Measurements from ENCODE around the gene ABR. TPM values are rescaled to one million over a fixed set of nuclear protein-coding genes. Genes with fewer than 3 reads are reported as not detected.
"Not testable (repeated sequence)": the region's sequence is repeated elsewhere in the genome, so short reads cannot be mapped to it uniquely, and the experiment has no call there.

Gene ABR
- polyA plus RNA-seq, 6 donors from 2014 or later, result 4.3 to 47.2 (median 28.1) TPM

DNA sequence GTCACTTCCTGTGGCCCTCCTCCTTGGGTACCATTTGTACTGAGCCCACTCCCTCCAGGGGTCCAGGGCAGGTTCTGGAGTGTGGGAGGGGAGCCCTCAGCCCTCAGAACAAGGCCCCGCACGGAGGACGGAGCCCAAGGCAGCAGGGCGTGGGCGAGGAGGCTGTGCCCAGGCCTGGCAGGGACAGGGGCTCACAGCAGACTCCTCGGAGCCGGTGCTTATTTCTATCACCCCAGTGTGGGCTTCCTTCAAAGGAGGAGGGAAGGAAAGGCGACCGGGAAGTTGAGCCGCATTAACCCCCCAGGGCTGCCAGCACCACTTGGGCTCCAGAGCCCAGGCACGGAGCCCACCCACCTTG lies 54.0 kb downstream of the ABR start:
- Mint-ChIP-seq H3K36me3 (peaks cover 5 to 7% of the 10 kb centered on the region in 2 donors), H3K27me3 (no peaks in the 10 kb centered on the region), H3K4me1 (peaks cover 14 to 31% (median 26%) of the 10 kb centered on the region in 3 donors), H3K9me3 (peaks cover 0 to 7% (median 0%) of the 10 kb centered on the region in 7 donors), H3K4me3 (no peak overlapping the region), H3K27ac (no peak overlapping the region)
- ATAC-seq (ENCODE audit: low read depth in 2 of 2) (no peak), DNase-seq (no peak)

GRCh38 chr17:1124896-1125787 lies 54.6 kb downstream of the ABR start:
- peaks cover 5 to 7% of the 10 kb centered on the region in 2 donors for H3K36me3 Mint-ChIP-seq
- H3K4me3 Mint-ChIP-seq, result no peak overlapping the region
- ATAC-seq (ENCODE audit: low read depth in 2 of 2) (no peak), DNase-seq (no peak)
- no peak overlapping the region for H3K27ac Mint-ChIP-seq
- peaks cover 14 to 26% (median 22%) of the 10 kb centered on the region in 3 donors for H3K4me1 Mint-ChIP-seq
- peaks cover 0 to 7% (median 0%) of the 10 kb centered on the region in 7 donors for H3K9me3 Mint-ChIP-seq
- no peaks in the 10 kb centered on the region for H3K27me3 Mint-ChIP-seq

- Mint-ChIP-seq H3K9me3 (peaks cover 0 to 6% (median 0%) of the 10 kb centered on the region in 7 donors), H3K27me3 (no peaks in the 10 kb centered on the region), H3K4me3 (peak overlapping the region in 1 of 8 donors; percentile 30), H3K4me1 (peaks cover 14 to 26% (median 21%) of the 10 kb centered on the region in 3 donors), H3K36me3 (peaks cover 5% of the 10 kb centered on the region in 2 donors), H3K27ac (peak overlapping the region in 1 of 6 donors; percentile 67)
- no peak for ATAC-seq (ENCODE audit: low read depth in 2 of 2)
- no peak for DNase-seq
These were observed 55.7 kb downstream of the ABR start for GRCh38 chr17:1123921-1124715.

DNA sequence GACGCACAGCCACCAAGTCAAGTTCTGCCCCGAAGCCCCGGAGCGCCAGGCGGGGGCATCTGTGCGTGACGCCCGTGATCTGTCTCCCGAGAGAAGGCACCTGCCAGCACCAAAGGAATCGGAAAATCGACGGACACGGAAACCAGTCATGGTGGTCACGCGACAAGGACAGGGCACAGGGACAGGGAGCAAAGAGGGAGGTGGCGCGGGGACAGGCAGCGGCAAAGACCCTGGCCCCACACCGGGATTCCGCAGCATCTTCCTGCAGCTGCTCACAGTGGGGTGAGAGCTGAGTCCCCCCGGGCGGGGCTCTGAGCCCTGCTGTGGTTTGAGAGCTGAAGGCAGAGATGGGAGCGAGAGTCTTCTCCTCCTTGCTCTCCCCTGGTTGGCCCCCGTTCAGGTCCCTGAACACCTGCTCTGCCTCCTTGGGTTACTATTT lies 56.4 kb downstream of the ABR start:
- ATAC-seq (ENCODE audit: low read depth in 2 of 2), result no peak
- Mint-ChIP-seq H3K4me3 (peak overlapping the region in 2 of 8 donors; percentile 54 to 55), H3K36me3 (peaks cover 0 to 3% of the 10 kb centered on the region in 2 donors), H3K4me1 (peaks cover 14 to 26% (median 21%) of the 10 kb centered on the region in 3 donors), H3K27ac (peak overlapping the region in 1 of 6 donors; percentile 38), H3K27me3 (no peaks in the 10 kb centered on the region), H3K9me3 (peaks cover 0 to 2% (median 0%) of the 10 kb centered on the region in 7 donors)
- no peak for DNase-seq

DNA sequence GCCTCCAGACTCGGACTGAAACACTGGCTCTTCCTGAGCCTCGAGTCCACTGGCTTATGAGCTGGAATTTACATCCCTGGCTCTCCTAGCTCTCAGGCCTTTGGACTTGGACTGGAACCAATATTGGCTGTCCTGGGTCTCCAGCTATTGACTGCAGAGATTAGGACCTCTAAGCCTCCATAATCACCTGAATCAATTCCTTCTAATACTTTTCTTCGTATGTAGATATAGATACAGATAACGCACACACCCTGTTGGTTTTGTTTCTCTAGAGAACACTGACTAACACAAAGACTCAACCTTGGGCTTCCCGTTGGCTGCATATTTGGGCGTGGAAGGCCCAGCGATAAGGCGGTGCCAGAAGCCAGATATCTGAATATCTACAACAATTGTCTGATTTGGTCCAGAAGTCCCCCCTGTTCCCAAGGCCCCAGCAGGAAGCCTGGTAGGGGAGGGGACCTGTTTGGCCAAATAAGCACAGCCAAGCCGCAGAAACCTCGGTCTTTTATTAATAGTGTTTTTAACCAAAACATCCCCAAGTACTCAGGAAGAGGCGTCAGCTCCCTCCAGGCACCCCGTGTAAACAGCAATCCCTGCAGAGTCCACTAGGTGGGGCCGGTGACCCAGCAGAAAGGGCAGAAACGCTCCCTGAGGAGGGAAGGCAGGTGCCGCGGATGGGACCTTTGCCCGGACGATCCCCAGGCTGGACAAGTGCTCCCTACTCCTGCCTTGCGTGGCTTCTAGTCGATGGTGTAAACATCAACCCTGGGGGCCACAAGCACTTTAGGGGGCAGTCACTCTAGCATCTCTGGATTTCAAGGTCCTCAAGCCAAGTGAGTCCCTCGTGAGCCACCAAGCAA lies 57.0 kb downstream of the ABR start:
- DNase-seq (peak; percentile 68), ATAC-seq (ENCODE audit: low read depth in 2 of 2) (peak; percentile 77 to 88)
- peak overlapping the region in 2 of 6 donors; percentile 9 to 24 for H3K27ac Mint-ChIP-seq
- H3K9me3 Mint-ChIP-seq, result no peaks in the 10 kb centered on the region
- no peaks in the 10 kb centered on the region for H3K36me3 Mint-ChIP-seq
- peak overlapping the region in 3 of 8 donors; percentile 22 to 55 (median 54) for H3K4me3 Mint-ChIP-seq
- H3K4me1 Mint-ChIP-seq, result peaks cover 14 to 26% (median 21%) of the 10 kb centered on the region in 3 donors
- no peaks in the 10 kb centered on the region for H3K27me3 Mint-ChIP-seq

DNA sequence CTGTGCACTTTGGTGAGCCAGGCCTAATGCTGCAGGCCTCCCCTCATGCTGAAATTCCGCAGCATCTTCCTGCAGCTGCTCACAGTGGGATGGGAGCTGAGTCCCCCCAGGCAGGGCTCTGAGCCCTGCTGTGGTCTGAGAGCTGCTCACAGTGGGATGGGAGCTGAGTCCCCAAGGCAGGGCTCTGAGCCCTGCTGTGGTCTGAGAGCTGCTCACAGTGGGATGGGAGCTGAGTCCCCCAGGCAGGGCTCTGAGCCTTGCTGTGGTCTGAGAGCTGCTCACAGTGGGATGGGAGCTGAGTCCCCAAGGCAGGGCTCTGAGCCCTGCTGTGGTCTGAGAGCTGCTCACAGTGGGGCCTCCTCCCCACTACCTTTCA lies 58.4 kb downstream of the ABR start:
- DNase-seq; H3K27me3 Mint-ChIP-seq; H3K27ac Mint-ChIP-seq; H3K4me3 Mint-ChIP-seq; H3K9me3 Mint-ChIP-seq; ATAC-seq (ENCODE audit: low read depth in 2 of 2); H3K36me3 Mint-ChIP-seq: not testable (repeated sequence)
- peaks cover 11 to 22% (median 15%) of the 10 kb centered on the region in 3 donors for H3K4me1 Mint-ChIP-seq

DNA sequence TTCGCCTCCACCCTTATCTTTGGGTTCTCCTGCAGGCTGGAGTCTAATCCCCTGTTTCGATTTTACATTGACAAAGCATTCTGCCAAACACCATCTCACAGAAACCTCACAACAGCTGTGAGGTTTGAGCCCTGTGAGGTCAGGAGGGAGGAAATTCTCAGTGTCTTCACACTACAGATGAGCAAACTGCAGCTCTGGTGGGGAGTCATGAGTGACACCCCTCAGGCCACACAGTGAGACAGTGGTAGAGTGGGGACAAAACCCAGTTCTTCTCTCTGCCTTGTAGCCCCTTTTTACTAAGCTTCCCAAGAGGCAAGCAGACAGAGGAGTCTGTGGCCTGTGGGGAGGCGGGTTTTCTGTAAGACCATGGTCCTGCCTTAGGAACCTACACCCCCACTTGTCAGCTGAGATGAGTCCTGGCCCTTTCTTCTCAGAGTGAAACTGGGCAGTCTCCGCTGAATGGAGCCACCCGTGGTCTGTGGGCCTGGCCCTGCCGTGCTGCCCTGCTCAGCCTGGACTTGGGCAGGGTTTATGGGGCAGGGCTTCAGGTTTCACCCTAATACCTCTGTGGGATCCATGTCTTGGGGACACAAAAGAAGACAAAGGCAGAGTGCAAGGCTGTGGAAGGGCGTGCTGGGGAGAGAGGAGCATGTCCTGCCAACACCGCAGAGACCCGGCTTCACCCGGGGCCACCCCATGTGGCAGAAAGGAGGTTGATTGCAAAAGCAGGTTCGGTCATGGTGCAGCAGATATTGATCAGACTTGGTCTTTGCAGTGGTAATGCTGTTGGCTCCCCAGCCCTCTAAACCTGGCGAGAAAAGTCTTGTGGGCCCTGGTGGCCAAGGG lies 59.0 kb downstream of the ABR start:
- Mint-ChIP-seq H3K27me3 (no peaks in the 10 kb centered on the region), H3K36me3 (no peaks in the 10 kb centered on the region), H3K4me3 (no peak overlapping the region), H3K27ac (no peak overlapping the region), H3K4me1 (peaks cover 11 to 22% (median 15%) of the 10 kb centered on the region in 3 donors), H3K9me3 (no peaks in the 10 kb centered on the region)
- no peak for DNase-seq
- no peak for ATAC-seq (ENCODE audit: low read depth in 2 of 2)

DNA sequence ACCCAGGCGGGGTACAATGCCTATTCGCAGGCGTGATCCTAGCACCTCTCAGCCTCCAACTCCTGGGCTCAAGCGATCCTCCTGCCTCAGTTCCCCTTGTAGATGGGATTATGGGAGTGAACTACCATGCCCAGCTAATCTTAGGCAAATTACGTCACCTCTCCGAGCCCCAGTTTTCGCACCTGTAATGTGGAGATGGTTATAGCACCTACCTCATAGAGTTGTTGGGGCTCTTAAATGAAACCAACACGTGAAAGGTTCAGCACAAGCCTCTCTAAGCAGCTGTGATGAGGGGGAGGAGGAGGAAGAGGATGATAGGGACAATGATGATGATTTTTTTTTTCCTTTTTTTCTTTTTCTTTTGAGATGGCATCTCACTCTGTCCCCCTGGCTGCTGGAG lies 59.9 kb downstream of the ABR start:
- DNase-seq, result no peak
- no peaks in the 10 kb centered on the region for H3K36me3 Mint-ChIP-seq
- no peak overlapping the region for H3K4me3 Mint-ChIP-seq
- H3K9me3 Mint-ChIP-seq, result no peaks in the 10 kb centered on the region
- no peak for ATAC-seq (ENCODE audit: low read depth in 2 of 2)
- no peaks in the 10 kb centered on the region for H3K27me3 Mint-ChIP-seq
- H3K27ac Mint-ChIP-seq, result no peak overlapping the region
- H3K4me1 Mint-ChIP-seq, result peaks cover 16 to 23% (median 22%) of the 10 kb centered on the region in 3 donors

DNA sequence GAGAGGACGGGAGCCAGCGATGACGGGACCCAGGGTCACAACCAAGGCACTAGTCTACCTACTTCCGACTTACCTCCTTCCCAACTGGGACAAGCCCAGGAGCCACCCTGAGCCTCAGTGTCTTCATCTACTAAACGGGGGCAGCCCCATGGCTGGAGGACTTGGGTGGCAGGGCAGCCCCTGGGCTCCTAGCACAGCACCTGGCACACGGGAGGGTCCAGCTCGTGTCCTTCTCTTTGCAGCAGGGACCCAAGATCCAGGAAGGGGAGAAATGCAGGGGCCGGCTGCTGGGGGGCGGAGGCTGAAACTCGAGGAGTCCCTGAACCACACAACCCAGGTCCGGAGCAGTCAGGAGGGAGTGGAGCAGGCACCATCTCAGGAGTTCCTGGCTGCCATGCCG lies 63.2 kb downstream of the ABR start:
- no peak for ATAC-seq (ENCODE audit: low read depth in 2 of 2)
- Mint-ChIP-seq H3K4me1 (peaks cover 11 to 20% (median 15%) of the 10 kb centered on the region in 3 donors), H3K4me3 (no peak overlapping the region), H3K9me3 (no peaks in the 10 kb centered on the region), H3K36me3 (no peaks in the 10 kb centered on the region), H3K27me3 (no peaks in the 10 kb centered on the region), H3K27ac (peak overlapping the region in 1 of 6 donors; percentile 75)
- DNase-seq, result no peak

GRCh38 chr17:1112875-1113274 lies 66.9 kb downstream of the ABR start:
- Mint-ChIP-seq H3K9me3 (no peaks in the 10 kb centered on the region), H3K4me1 (peaks cover 23 to 45% (median 37%) of the 10 kb centered on the region in 3 donors), H3K36me3 (no peaks in the 10 kb centered on the region), H3K27me3 (no peaks in the 10 kb centered on the region), H3K27ac (peak overlapping the region in 2 of 6 donors; percentile 24 to 66), H3K4me3 (peak overlapping the region in 1 of 8 donors; percentile 57)
- ATAC-seq (ENCODE audit: low read depth in 2 of 2) (no peak), DNase-seq (no peak)

DNA sequence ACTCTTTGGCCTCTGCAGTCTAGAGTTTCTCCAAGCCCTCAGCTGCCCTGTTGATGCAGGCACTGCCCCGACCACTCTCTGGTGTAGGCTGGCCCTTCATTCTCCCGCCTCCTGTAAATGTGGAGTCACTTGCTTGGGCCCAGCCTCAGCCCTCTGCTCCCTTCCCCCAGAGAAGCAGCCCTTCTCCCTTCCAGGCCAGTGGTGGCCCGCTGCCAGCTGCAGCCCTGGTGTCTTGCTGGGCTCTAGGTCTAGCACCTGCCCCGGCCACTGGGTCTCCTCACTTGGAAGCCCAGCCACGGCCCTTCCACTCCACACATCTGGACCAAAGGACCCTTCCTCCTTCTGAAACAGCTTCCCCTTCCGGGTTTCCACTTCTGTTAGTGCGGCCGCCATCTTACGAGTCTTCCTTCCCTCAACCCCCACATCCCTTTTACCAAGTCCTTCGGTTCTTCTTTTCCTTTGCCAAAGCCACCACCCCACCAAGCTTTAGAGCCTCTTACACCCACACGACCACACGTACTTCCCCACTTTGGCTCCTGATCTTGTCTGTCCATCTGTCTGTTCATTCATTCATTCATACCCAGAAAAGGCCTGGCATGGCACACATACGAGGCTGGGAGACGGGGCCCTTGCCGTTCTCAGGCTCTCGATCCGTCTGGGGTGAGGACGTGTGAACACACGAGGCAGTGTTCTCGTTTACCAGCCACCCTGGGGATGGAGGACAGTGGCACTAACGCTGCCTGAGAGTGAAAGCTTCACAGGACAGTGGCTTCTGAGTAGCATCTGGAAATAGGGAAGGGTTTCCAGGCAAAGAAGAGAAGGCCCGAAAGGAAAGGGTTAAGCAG lies 68.0 kb downstream of the ABR start:
- peak overlapping the region in 2 of 6 donors; percentile 62 to 87 for H3K27ac Mint-ChIP-seq
- H3K27me3 Mint-ChIP-seq, result no peaks in the 10 kb centered on the region
- ATAC-seq (ENCODE audit: low read depth in 2 of 2) (no peak), DNase-seq (no peak)
- peak overlapping the region in 7 of 8 donors; percentile 39 to 90 (median 78) for H3K4me3 Mint-ChIP-seq
- H3K36me3 Mint-ChIP-seq, result no peaks in the 10 kb centered on the region
- H3K9me3 Mint-ChIP-seq, result no peaks in the 10 kb centered on the region
- peaks cover 28 to 56% (median 48%) of the 10 kb centered on the region in 3 donors for H3K4me1 Mint-ChIP-seq
